ENCODE results near the gene GINS1. TPM values are rescaled to one million over a fixed set of nuclear protein-coding genes. Genes with fewer than 3 reads are reported as not detected.

Gene GINS1
- total RNA-seq, 1 experiment from 2014 or later = 74.3 TPM

- Histone ChIP-seq H3K14ac (ENCODE audit: insufficient read depth, low read length) (no peak overlapping the region), H3K23me2 (ENCODE audit: insufficient read length, low read depth, low read length, poor library complexity, severe bottlenecking) (no peaks in the 10 kb centered on the region), H3K4me1 (ENCODE audit: insufficient read depth, low read length) (no peaks in the 10 kb centered on the region), H2AK5ac (ENCODE audit: insufficient read length, low read length) (no peak overlapping the region), H2BK12ac (ENCODE audit: insufficient read length, low read depth, low read length) (no peak overlapping the region), H3K9me3 (ENCODE audit: control insufficient read depth, low read depth, low read length) (no peaks in the 10 kb centered on the region), H3K79me2 (ENCODE audit: insufficient read depth, low read length) (no peaks in the 10 kb centered on the region), H4K20me1 (ENCODE audit: control insufficient read depth, insufficient read depth, insufficient read length) (no peaks in the 10 kb centered on the region), H3K18ac (ENCODE audit: insufficient read length, low read depth, low read length) (no peak overlapping the region), H4K5ac (ENCODE audit: insufficient read length, low read depth, low read length) (no peak overlapping the region), H2BK120ac (ENCODE audit: low read depth, low read length, poor library complexity, severe bottlenecking) (no peak overlapping the region), H2BK15ac (ENCODE audit: low read depth, low read length) (no peak overlapping the region), H3K4me2 (ENCODE audit: insufficient read depth, insufficient read length, low read length) (no peak overlapping the region), H2BK5ac (ENCODE audit: insufficient read length, low read length) (no peak overlapping the region), H3K4ac (ENCODE audit: low read depth, low read length) (no peak overlapping the region), H3K56ac (ENCODE audit: insufficient read length, low read depth, low read length) (no peak overlapping the region), H3K23ac (ENCODE audit: insufficient read length, low read depth, low read length) (no peak overlapping the region), H4K91ac (ENCODE audit: insufficient read length, low read depth, low read length) (no peak overlapping the region), H3T11ph (ENCODE audit: low read length) (no peak overlapping the region), H3K79me1 (ENCODE audit: insufficient read depth, low read depth, low read length, poor library complexity, severe bottlenecking) (no peaks in the 10 kb centered on the region), H2AFZ (ENCODE audit: low read length) (no peak overlapping the region), H3K27me3 (ENCODE audit: insufficient read depth, low read length) (no peaks in the 10 kb centered on the region), H2BK20ac (ENCODE audit: low read depth, low read length, poor library complexity, severe bottlenecking) (no peak overlapping the region), H3K27ac (ENCODE audit: insufficient read length, low read depth, low read length) (no peak overlapping the region), H4K8ac (replicated peaks; ENCODE audit: insufficient read length, low read depth, low read length) (no peak overlapping the region), H3K9ac (ENCODE audit: extremely low read depth, insufficient read length, low read length) (no peak overlapping the region)
- DNase-seq = no peak
- H3K4me1 Mint-ChIP-seq = peaks cover 3 to 5% of the 10 kb centered on the region in 2 experiments; a peak in 1 of 4 replicates
- H3K27ac Mint-ChIP-seq = peak overlapping the region; percentile 26 to 94 (median 47); a peak in 5 of 7 replicates
- H3K4me3 Mint-ChIP-seq = no peak overlapping the region
- no peaks in the 10 kb centered on the region for H3K27me3 Mint-ChIP-seq (ENCODE audit: low read depth)
- peaks cover 54 to 79% (median 70%) of the 10 kb centered on the region in 3 experiments for H3K36me3 Mint-ChIP-seq (ENCODE audit: insufficient read depth in 1 of 3, low read depth in 3 of 3)
- TF ChIP-seq, protein P1, sequence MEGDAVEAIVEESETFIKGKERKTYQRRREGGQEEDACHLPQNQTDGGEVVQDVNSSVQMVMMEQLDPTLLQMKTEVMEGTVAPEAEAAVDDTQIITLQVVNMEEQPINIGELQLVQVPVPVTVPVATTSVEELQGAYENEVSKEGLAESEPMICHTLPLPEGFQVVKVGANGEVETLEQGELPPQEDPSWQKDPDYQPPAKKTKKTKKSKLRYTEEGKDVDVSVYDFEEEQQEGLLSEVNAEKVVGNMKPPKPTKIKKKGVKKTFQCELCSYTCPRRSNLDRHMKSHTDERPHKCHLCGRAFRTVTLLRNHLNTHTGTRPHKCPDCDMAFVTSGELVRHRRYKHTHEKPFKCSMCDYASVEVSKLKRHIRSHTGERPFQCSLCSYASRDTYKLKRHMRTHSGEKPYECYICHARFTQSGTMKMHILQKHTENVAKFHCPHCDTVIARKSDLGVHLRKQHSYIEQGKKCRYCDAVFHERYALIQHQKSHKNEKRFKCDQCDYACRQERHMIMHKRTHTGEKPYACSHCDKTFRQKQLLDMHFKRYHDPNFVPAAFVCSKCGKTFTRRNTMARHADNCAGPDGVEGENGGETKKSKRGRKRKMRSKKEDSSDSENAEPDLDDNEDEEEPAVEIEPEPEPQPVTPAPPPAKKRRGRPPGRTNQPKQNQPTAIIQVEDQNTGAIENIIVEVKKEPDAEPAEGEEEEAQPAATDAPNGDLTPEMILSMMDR (conservative IDR thresholded peaks at IDR 0.05) = no peak
- no CpG with 5 or more reads among the region's 13 CpGs for WGBS (ENCODE audit: extremely low coverage, insufficient read length, low lambda C conversion rate)
- no peaks in the 10 kb centered on the region for H3K9me3 Mint-ChIP-seq
Measured at GRCh38 chr20:25469558-25469957, 62.1 kb downstream of the GINS1 start.
